ENCODE measurements around the gene ITGB5.
"Not testable (repeated sequence)": the region's sequence is repeated elsewhere in the genome, so short reads cannot be mapped to it uniquely, and the experiment has no call there.

ITGB5 gene

GRCh38 chr3:124812291-124813265 is 74.6 kb downstream of the ITGB5 start:
- peak; percentile 92 to 93 for DNase-seq (ENCODE audit: low read depth in 2 of 2)

GRCh38 chr3:124811436-124811835 is 75.7 kb downstream of the ITGB5 start:
- DNase-seq (ENCODE audit: low read depth in 2 of 2): no peak

- no peak for DNase-seq (ENCODE audit: low read depth in 2 of 2)
Observed at GRCh38 chr3:124810970-124811369, 76.2 kb downstream of the ITGB5 start.

GRCh38 chr3:124809039-124809438 is 78.1 kb downstream of the ITGB5 start:
- no peak for DNase-seq (ENCODE audit: low read depth in 2 of 2)

GRCh38 chr3:124805671-124806070 is 81.5 kb downstream of the ITGB5 start:
- DNase-seq (ENCODE audit: low read depth in 2 of 2): no peak

- DNase-seq (ENCODE audit: low read depth in 2 of 2): no peak
Observed at GRCh38 chr3:124804875-124805274, 82.3 kb downstream of the ITGB5 start.

GRCh38 chr3:124802702-124803101 is 84.5 kb downstream of the ITGB5 start:
- DNase-seq (ENCODE audit: low read depth in 2 of 2): no peak

GRCh38 chr3:124802061-124802698 is 85.0 kb downstream of the ITGB5 start:
- DNase-seq (ENCODE audit: low read depth in 2 of 2): no peak

- no peak for DNase-seq (ENCODE audit: low read depth in 2 of 2)
Observed at GRCh38 chr3:124800511-124801258, 86.5 kb downstream of the ITGB5 start.

- DNase-seq (ENCODE audit: low read depth in 2 of 2): no peak
Observed at GRCh38 chr3:124800076-124800475, 87.1 kb downstream of the ITGB5 start.

GRCh38 chr3:124799676-124800075 is 87.5 kb downstream of the ITGB5 start:
- DNase-seq (ENCODE audit: low read depth in 2 of 2): no peak

- DNase-seq (ENCODE audit: low read depth in 2 of 2): no peak
Observed at GRCh38 chr3:124797426-124797945, 89.7 kb downstream of the ITGB5 start.

- DNase-seq (ENCODE audit: low read depth in 2 of 2): no peak
Observed at GRCh38 chr3:124796477-124796876, 90.7 kb downstream of the ITGB5 start.

- no peak for DNase-seq (ENCODE audit: low read depth in 2 of 2)
Observed at GRCh38 chr3:124793054-124793739, 94.0 kb downstream of the ITGB5 start.

GRCh38 chr3:124792341-124793040 is 94.7 kb downstream of the ITGB5 start:
- no peak for DNase-seq (ENCODE audit: low read depth in 2 of 2)

GRCh38 chr3:124791639-124792151 is 95.5 kb downstream of the ITGB5 start:
- DNase-seq (ENCODE audit: low read depth in 2 of 2): peak; percentile 92 to 93

GRCh38 chr3:124791142-124791541 is 96.0 kb downstream of the ITGB5 start:
- DNase-seq (ENCODE audit: low read depth in 2 of 2): peak; percentile 83 to 85

GRCh38 chr3:124789103-124789502 is 98.1 kb downstream of the ITGB5 start:
- not testable (repeated sequence) for DNase-seq (ENCODE audit: low read depth in 2 of 2)

- DNase-seq (ENCODE audit: low read depth in 2 of 2): no peak
Observed at GRCh38 chr3:124788254-124788745, 98.9 kb downstream of the ITGB5 start.

- no peak for DNase-seq (ENCODE audit: low read depth in 2 of 2)
Observed at GRCh38 chr3:124787476-124788195, 99.5 kb downstream of the ITGB5 start.
